Adrenal gland (tissue), 5 donors: Measurements from ENCODE around the gene FKBP3.
A peak's percentile ranks its signal among the peaks of the same experiment; 100 is the strongest.

ENCODE experiments used
- POLR2A ChIP-seq, 2 donors: fragments of 450-650 bp; IDR thresholded peaks; one replicate each; pipeline ENCODE4 v1.6.1; 2017; ENCODE audit warnings: antibody characterized with exemption in 2 of 2, mild to moderate bottlenecking in 2 of 2, moderate library complexity in 1 of 2
- TF ChIP-seq, protein P1 (sequence below), 6 experiments: fragments of 450-650 bp in 4 of 6; fragments of 200-600 bp in 2 of 6; sonication (generic) in 1 of 6; IDR thresholded peaks; 1 replicate in 5 of 6; 2 replicates in 1 of 6; pipeline versions ENCODE4 v1.5.1 to v1.8.0; 2016 to 2021; ENCODE audit warnings: antibody characterized with exemption in 6 of 6, mild to moderate bottlenecking in 2 of 6, moderate library complexity in 1 of 6
- donor health status: DM: no; HTN: no; CAD: no.

DNA sequence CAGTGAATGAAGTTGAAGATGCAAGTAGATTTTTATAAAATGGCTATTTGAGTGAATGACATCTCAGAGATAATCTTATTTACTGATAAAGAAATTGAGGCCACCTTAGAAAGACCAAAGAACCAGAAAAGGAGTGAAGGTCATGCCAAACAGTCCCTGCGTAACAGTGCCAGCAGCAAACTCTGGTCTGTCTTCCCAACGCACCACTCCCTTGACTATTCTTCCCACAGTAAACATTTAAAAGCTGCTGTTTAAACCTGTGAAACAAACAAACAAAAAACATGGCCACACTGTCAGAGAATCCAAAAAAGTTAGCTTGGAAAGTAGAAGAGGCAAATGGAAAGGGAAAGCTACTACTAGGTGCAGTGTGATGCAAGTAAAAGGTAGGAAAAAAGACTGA lies 51.9 kb downstream of the FKBP3 start:
- TF ChIP-seq, protein P1, sequence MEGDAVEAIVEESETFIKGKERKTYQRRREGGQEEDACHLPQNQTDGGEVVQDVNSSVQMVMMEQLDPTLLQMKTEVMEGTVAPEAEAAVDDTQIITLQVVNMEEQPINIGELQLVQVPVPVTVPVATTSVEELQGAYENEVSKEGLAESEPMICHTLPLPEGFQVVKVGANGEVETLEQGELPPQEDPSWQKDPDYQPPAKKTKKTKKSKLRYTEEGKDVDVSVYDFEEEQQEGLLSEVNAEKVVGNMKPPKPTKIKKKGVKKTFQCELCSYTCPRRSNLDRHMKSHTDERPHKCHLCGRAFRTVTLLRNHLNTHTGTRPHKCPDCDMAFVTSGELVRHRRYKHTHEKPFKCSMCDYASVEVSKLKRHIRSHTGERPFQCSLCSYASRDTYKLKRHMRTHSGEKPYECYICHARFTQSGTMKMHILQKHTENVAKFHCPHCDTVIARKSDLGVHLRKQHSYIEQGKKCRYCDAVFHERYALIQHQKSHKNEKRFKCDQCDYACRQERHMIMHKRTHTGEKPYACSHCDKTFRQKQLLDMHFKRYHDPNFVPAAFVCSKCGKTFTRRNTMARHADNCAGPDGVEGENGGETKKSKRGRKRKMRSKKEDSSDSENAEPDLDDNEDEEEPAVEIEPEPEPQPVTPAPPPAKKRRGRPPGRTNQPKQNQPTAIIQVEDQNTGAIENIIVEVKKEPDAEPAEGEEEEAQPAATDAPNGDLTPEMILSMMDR (IDR thresholded peaks at IDR 0.05), result no peak
- TF ChIP-seq POLR2A (IDR thresholded peaks at IDR 0.05), result peak in 1 of 2 donors; percentile 51
